ENCODE measurements around the gene IPO13.

The IPO13 gene

GRCh38 chr1:43930168-43930948, 16.4 kb upstream of the IPO13 start:
- no peak for DNase-seq (ENCODE audit: low read depth in 3 of 3)

DNA sequence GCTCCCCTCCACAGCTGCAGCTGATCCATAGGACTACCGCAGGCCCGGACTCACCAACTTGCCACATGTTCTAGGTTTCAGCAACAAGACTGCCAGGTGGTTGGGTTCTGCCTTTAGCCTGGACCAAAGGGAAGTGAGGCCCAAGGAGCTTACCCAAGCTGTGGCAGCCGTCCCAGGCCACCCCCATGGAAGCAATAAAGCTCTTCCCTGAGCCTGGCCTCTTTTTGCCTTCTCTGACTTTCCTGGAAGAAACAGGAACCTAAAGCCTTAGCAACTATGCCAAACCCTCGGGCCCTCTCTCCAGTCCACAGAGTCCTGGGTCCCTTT, 15.8 kb upstream of the IPO13 start:
- DNase-seq (ENCODE audit: low read depth in 3 of 3), result no peak

DNA sequence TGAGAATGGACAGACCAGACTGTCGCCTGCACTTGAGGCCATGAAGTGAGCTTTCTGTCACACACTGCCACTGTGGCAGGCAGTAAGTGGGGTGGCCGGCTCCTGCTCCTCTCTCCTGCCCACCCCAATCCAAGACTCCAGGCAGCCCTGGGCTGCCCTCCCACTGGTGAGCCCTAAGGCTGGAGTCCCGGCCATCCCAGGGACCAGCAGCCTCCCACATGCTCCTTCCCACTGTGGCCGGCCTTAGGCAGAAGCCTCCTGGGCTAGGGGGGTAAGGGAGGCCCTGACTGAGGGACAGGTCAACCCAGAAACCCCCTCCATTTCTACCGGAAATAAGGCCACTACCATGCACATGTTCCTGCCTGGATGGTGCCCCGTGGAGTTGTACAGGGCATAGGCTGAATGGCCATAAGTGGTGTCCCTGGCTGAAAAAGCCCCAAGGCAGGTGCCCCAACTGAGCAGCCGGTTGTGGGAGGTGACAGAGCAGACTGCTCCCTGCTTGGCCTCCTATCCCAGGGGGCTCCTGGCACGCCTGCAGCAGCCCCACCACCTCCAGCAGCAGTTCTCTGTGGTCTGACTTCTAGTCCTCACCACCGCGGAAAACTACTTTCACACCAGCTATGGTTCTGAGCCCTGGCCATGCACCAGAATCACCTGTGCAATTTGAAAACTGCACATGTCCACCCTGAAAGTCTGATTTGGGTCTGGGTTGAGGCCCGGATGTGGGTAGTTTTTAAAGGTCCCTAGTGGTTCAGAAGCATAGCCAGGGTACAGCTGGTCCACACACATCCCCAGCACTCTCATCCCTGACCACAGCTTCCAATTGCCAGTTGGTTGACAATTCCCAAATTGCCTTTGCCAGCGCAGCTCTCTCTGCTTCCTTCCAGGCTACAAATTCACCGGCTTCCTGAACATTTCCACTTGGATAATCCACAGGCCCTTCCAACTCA, 14.8 kb upstream of the IPO13 start:
- DNase-seq (ENCODE audit: low read depth in 3 of 3), result no peak

GRCh38 chr1:43932786-43933385, 13.9 kb upstream of the IPO13 start:
- DNase-seq (ENCODE audit: low read depth in 3 of 3), result no peak

- DNase-seq (ENCODE audit: low read depth in 3 of 3), result no peak
These were observed 13.2 kb upstream of the IPO13 start, which contains the start of gene ARTN for GRCh38 chr1:43933386-43934100. Gene ARTN (plus strand): TSS chr1:43933801. CDS start chr1:43935657, 1,856 bp downstream.

- peak in 1 of 3 experiments; percentile 24 for DNase-seq (ENCODE audit: low read depth in 3 of 3)
These were observed 12.4 kb upstream of the IPO13 start for GRCh38 chr1:43934101-43934985.

- DNase-seq (ENCODE audit: low read depth in 3 of 3), result no peak
These were observed 11.8 kb upstream of the IPO13 start for GRCh38 chr1:43934986-43935324.

DNA sequence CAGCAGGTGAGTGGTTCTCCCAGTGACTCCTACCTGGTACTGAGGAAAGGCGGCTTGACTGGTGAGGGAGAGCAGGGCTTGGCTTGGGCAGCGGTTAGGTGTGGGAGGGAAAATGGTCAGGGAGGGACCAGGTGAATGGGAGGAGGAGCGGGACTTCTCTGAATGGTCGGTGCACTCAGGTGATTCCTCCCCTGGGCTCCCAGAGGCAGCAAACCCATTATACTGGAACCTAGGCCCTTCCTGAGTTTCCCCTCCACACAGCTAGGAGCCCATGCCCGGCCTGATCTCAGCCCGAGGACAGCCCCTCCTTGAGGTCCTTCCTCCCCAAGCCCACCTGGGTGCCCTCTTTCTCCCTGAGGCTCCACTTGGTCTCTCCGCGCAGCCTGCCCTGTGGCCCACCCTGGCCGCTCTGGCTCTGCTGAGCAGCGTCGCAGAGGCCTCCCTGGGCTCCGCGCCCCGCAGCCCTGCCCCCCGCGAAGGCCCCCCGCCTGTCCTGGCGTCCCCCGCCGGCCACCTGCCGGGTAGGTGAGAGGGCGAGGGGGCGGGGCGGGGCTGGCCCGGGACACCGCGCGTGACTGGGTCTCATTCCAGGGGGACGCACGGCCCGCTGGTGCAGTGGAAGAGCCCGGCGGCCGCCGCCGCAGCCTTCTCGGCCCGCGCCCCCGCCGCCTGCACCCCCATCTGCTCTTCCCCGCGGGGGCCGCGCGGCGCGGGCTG, 10.9 kb upstream of the IPO13 start:
- DNase-seq (ENCODE audit: low read depth in 3 of 3), result no peak

GRCh38 chr1:43936431-43937151, 10.2 kb upstream of the IPO13 start:
- no peak for DNase-seq (ENCODE audit: low read depth in 3 of 3)

GRCh38 chr1:43937179-43937865, 9.4 kb upstream of the IPO13 start:
- DNase-seq (ENCODE audit: low read depth in 3 of 3), result no peak

GRCh38 chr1:43938383-43938782, 8.4 kb upstream of the IPO13 start:
- no peak for DNase-seq (ENCODE audit: low read depth in 3 of 3)

DNA sequence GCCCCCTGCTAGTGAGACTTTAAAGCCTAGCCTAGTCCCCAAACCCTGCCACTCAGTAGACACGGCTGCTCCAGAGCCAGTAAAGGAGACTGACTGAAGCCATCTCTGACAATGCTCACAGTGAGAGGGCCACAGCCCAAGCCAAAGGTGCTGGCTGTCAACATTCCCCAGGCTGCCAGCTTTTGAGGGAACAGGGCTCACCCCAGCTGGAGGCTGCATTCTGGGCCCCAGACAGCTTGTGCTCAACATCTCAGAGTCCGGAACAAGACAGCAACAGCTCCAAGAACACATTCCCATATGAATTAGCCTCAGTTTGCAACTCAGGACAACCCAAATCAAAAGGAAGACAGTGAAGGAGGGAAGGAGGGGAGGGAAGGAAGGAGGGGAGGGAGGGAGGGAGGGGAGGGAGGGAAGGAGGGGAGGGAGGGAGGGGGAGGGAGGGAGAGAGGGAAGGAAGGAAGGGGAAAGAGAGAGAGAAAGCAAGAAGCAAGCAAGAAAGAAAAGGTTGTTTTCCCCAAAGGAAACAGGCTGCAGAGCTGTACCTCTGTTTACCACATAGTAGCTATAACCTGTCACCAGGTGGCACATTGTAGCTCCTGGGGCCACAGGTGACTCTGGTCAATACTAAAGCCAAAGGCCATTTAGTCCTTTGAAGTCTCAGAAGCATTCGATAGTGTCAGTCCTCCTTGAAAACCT, 7.7 kb upstream of the IPO13 start:
- no peak for DNase-seq (ENCODE audit: low read depth in 3 of 3)

GRCh38 chr1:43942411-43942810, 4.3 kb upstream of the IPO13 start:
- DNase-seq (ENCODE audit: low read depth in 3 of 3), result no peak

DNA sequence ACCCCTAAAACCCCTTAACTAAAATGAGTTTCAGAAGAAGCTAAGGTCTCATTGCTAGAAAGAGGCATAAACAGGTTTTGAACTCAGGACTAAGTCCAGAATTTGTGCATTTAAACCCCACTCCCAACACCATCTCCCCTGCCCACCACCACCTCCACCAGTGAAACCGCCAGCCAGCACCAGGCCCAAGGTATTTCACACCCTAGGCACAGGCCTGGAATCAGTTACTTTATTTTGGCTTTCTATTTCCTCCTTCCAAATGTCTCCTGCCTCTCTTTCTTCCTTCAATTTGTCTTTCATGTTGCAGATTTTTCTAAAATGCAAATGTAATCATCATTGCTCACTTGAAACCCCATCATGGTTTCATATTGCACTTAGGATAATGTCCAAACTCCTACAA, 1.9 kb upstream of the IPO13 start:
- no peak for DNase-seq (ENCODE audit: low read depth in 3 of 3)

DNA sequence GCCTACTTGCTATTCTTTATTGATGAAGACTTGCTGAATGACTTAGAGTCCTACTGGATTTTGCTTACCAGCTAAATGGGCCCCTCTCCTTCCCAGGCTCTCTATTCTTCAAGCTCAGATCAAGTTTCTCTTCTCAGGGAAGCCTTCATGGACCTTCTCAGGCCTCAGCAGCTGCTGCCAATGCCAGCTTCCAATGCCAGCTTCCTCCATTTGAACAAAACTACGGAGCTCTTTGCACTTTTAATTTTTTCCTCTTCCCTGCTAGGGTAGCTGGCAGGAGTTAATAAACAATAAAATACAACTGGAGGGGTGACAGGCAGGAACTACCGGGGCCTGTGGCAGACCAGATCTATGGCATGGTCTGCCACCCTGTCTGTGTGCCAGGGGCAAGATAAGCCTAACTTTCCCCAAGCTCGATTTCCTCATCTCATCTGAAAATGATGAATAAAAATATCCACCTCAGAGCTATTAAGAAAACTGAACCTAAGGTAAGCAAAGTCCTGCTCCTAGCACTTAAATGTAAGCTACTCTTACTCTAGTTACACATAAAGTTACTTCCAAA, 995 bp upstream of the IPO13 start:
- no peak for DNase-seq (ENCODE audit: low read depth in 3 of 3)

DNA sequence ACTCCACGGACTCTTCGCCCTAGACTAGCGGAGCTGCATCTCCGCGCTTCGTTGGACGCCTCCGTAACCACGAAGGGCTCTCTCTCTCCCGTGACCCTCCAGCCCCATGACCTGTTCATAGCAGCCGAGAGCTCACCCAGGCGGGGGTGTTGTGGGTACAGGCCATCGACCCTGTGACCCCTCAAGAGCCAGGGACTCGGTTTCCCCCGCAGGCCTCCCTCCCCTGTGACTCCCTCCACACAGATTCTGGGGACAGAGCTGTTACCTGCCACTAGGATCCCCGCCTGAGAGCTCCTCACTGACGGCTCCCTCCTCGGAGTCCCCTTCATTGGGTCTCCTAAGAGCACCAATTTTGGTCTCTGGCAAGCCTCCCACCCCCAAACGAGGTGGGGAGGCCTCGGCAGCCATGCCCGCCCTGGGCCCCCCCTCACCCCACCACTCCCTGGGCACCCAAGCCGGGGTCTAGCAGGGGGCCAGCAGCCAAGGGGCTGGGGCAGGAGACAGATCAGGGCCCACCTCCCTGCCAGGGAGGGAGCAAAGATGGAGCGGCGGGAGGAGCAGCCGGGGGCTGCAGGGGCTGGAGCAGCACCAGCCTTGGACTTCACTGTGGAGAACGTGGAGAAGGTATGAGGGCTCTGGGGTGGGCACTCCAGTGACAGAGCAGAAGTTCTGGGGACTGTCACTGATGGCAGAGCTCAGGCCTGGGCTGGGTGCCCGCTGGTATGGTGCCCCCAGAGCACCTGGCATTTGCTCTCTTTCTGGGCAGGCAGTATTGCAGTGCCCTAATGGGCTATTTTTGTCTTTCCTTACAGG, 517 bp downstream of the IPO13 start:
- DNase-seq (ENCODE audit: low read depth in 3 of 3), result no peak

GRCh38 chr1:43947874-43948437, 1.2 kb downstream of the IPO13 start:
- no peak for DNase-seq (ENCODE audit: low read depth in 3 of 3)
